C4-2B (cell line): Measurements from ENCODE around the gene RUSC2.
"Not testable (repeated sequence)": the region's sequence is repeated elsewhere in the genome, so short reads cannot be mapped to it uniquely, and the experiment has no call there.

Experiments
- H3K27ac ChIP-seq: fragments of 450-650 bp; 2 replicates; pipeline ENCODE4 v1.5.1; 2017
- ZFX ChIP-seq: fragments of 450-650 bp; IDR thresholded peaks from 2 replicates; pipeline ENCODE4 v1.6.1; 2017
- TF ChIP-seq, protein P1 (sequence below): fragments of 450-650 bp; conservative IDR thresholded peaks from 2 replicates; pipeline ENCODE4 v1.5.1; 2017; ENCODE audit warnings: mild to moderate bottlenecking

RUSC2 gene

GRCh38 chr9:35518225-35518821 is 28.4 kb downstream of the RUSC2 start:
- peak overlapping the region; percentile 41 for H3K27ac ChIP-seq
- TF ChIP-seq ZFX = no peak
- TF ChIP-seq, protein P1, sequence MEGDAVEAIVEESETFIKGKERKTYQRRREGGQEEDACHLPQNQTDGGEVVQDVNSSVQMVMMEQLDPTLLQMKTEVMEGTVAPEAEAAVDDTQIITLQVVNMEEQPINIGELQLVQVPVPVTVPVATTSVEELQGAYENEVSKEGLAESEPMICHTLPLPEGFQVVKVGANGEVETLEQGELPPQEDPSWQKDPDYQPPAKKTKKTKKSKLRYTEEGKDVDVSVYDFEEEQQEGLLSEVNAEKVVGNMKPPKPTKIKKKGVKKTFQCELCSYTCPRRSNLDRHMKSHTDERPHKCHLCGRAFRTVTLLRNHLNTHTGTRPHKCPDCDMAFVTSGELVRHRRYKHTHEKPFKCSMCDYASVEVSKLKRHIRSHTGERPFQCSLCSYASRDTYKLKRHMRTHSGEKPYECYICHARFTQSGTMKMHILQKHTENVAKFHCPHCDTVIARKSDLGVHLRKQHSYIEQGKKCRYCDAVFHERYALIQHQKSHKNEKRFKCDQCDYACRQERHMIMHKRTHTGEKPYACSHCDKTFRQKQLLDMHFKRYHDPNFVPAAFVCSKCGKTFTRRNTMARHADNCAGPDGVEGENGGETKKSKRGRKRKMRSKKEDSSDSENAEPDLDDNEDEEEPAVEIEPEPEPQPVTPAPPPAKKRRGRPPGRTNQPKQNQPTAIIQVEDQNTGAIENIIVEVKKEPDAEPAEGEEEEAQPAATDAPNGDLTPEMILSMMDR = no peak

DNA sequence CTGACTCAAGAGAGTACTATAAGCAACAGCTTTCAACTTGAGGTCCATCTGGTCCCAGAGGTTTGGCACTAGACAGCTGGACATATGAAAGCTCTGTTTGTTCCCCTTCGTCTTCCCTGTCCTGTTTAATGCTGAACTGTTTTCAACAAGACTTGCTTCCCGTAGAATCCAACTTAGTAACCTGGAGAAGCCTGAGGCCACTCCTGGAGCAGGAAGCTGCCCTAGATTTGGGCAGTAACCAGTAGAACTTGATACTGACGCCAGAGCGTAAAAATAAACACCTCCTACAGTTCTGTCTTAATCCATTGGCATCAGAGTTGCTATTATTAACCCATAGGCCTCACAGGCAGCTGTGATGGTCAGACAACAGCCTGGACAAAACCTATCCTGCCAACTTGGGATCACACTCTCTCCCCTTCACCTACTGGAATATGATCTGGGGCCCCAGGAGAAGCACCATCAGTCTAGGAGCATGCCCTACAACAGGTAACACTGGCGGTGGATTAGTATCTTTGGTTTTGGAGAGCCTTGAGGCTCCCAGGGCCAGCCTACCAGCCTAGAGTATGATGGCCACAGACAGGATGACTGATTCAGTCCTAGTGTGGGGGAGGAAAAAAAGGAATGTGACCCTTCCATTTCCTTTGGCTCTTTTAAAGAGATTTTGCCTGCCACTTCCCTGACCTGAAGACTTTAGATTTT is 29.2 kb downstream of the RUSC2 start:
- H3K27ac ChIP-seq = peak overlapping the region; percentile 41
- no peak for TF ChIP-seq ZFX
- TF ChIP-seq, protein P1 = no peak

- no peak for TF ChIP-seq ZFX
- TF ChIP-seq, protein P1 = no peak
- peak overlapping the region; percentile 41; the same call in 1 of the 2 replicates for H3K27ac ChIP-seq
Observed at GRCh38 chr9:35519692-35520363, 29.9 kb downstream of the RUSC2 start.

GRCh38 chr9:35520364-35520710 is 30.4 kb downstream of the RUSC2 start:
- H3K27ac ChIP-seq = peak overlapping the region; percentile 4; the same call in 1 of the 2 replicates
- no peak for TF ChIP-seq ZFX
- TF ChIP-seq, protein P1 = no peak

DNA sequence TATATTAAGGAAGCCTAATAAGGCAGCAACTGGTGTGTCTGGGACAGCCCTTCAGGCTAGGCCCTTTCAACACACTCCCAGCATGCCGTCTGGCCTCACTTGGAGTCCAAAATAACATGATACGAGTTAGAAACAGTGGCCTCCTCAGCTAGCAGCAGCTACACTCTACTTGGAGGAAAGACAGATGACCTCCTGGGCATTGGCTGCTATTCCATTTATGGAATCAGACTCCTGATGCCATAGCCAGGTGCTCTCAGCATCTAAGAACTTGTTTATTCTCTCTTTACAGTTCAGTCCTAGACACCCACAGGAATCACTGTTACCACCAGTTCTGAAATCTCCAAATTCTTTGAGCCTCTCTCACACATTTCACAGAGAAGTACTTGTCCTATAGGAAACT is 31.8 kb downstream of the RUSC2 start:
- H3K27ac ChIP-seq = no peak overlapping the region
- TF ChIP-seq, protein P1 = no peak
- TF ChIP-seq ZFX = no peak

GRCh38 chr9:35522187-35522586 is 32.3 kb downstream of the RUSC2 start:
- no peak overlapping the region for H3K27ac ChIP-seq
- no peak for TF ChIP-seq ZFX
- TF ChIP-seq, protein P1 = no peak

- no peak overlapping the region for H3K27ac ChIP-seq
Observed at GRCh38 chr9:35522700-35523099, 32.8 kb downstream of the RUSC2 start.

DNA sequence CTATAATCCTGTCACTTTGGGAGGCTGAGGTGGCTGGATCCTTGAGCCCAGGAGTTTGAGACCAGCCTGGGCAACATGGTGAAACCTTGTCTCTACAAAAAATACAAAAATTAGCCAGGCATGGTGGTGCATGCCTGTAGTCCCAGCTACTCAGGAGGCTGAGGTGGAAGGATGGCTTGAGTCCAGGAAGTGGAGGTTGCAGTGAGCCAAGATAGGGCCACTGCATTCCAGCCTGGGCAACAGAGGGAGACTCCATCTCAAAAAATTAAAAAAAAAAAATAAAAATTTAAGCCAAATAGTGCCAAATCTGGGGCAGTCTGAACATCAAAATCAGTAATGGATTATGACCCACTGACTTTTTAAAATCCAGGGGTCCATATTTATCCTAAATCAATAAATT is 33.6 kb downstream of the RUSC2 start:
- not testable (repeated sequence) for H3K27ac ChIP-seq

More at GRCh38 chr9:35522700-35523099, 32.8 kb downstream of the RUSC2 start:
- TF ChIP-seq ZFX = no peak
- TF ChIP-seq, protein P1 = no peak
